WTC11 (cell line): ENCODE data around the gene TAC3. TPM values are rescaled to one million over a fixed set of nuclear protein-coding genes. Genes with fewer than 3 reads are reported as not detected.

ENCODE experiments used
- ATAC-seq: fragments of 200-7000 bp; cut with Tn5 transposase; 2 replicates; pipeline ENCODE4 v1.10.0; 2021; ENCODE audit warnings: mild to moderate bottlenecking, moderate library complexity
- CTCF ChIA-PET: fragments of 300-600 bp; sonication (Branson Sonifier 250); formaldehyde crosslinking; loops from one replicate; lab custom pipeline; 2021; ENCODE audit warnings: antibody characterized with exemption; lab: Charles Lee
- POLR2A ChIA-PET: fragments of 350-600 bp; sonication (Branson Sonifier 250); formaldehyde crosslinking; loops from one replicate; lab custom pipeline; 2021; ENCODE audit warnings: antibody characterized with exemption; lab: Charles Lee
- DNase-seq: peaks from one replicate; pipeline ENCODE4 v3.0.0; 2021; ENCODE audit warnings: low spot score
- H3K27ac Mint-ChIP-seq: 2 replicates; pipeline ENCODE4 v1.8.0; 2021; ENCODE audit warnings: mixed read lengths
- H3K27me3 Mint-ChIP-seq: 2 replicates; pipeline ENCODE4 v1.8.0; 2021; ENCODE audit warnings: low read depth, mild to moderate bottlenecking, moderate library complexity, mixed read lengths
- H3K36me3 Mint-ChIP-seq: 2 replicates; pipeline ENCODE4 v1.8.0; 2021; ENCODE audit warnings: mixed read lengths
- H3K4me1 Mint-ChIP-seq: 2 replicates; pipeline ENCODE4 v1.8.0; 2022; ENCODE audit warnings: mixed read lengths
- H3K4me3 Mint-ChIP-seq: 2 replicates; pipeline ENCODE4 v1.8.0; 2021; ENCODE audit warnings: mild to moderate bottlenecking, moderate library complexity, mixed read lengths
- H3K9me3 Mint-ChIP-seq: 2 replicates; pipeline ENCODE4 v1.8.0; 2021; ENCODE audit warnings: mixed read lengths
- ATF6 ChIP-seq: sonication (generic); formaldehyde crosslinking; IDR thresholded peaks from 2 replicates; pipeline ENCODE4 v1.8.1; 2023; ENCODE audit warnings: mild to moderate bottlenecking, missing genetic modification reagents
- ETV6 ChIP-seq: sonication (generic); formaldehyde crosslinking; IDR thresholded peaks from 2 replicates; pipeline ENCODE4 v1.8.1; 2022; ENCODE audit warnings: mild to moderate bottlenecking, missing genetic modification reagents
- FOXK1 ChIP-seq: sonication (generic); formaldehyde crosslinking; IDR thresholded peaks from 2 replicates; pipeline ENCODE4 v1.8.0; 2022; ENCODE audit warnings: mild to moderate bottlenecking, moderate library complexity, missing genetic modification reagents
- FOXP1 ChIP-seq: sonication (generic); formaldehyde crosslinking; IDR thresholded peaks from 2 replicates; pipeline ENCODE4 v1.8.0; 2022; ENCODE audit warnings: missing genetic modification reagents, mild to moderate bottlenecking, moderate library complexity, borderline replicate concordance
- GRHL2 ChIP-seq: fragments of 250-450 bp; sonication (Bioruptor Pico); IDR thresholded peaks from 2 replicates; pipeline ENCODE4 v1.8.0; 2022; ENCODE audit warnings: mild to moderate bottlenecking, moderate library complexity; ENCODE audit not compliant: insufficient replicate concordance, severe bottlenecking
- KAT7 ChIP-seq: sonication (generic); formaldehyde crosslinking; IDR thresholded peaks from 2 replicates; pipeline ENCODE4 v1.8.1; 2023; ENCODE audit warnings: missing genetic modification reagents, mild to moderate bottlenecking, borderline replicate concordance
- MYBL2 ChIP-seq: sonication (generic); formaldehyde crosslinking; IDR thresholded peaks from 2 replicates; pipeline ENCODE4 v1.8.1; 2023; ENCODE audit warnings: mild to moderate bottlenecking, moderate library complexity, missing genetic modification reagents
- RELA ChIP-seq: sonication (generic); formaldehyde crosslinking; IDR thresholded peaks from 2 replicates; pipeline ENCODE4 v1.8.1; 2022; ENCODE audit warnings: missing genetic modification reagents, mild to moderate bottlenecking, borderline replicate concordance
- SP1 ChIP-seq: sonication (generic); formaldehyde crosslinking; conservative IDR thresholded peaks from 2 replicates; pipeline ENCODE4 v1.8.1; 2022; ENCODE audit warnings: missing genetic modification reagents
- STAT6 ChIP-seq: sonication (generic); formaldehyde crosslinking; conservative IDR thresholded peaks from 2 replicates; pipeline ENCODE4 v1.8.1; 2023; ENCODE audit warnings: mild to moderate bottlenecking, low read depth, missing genetic modification reagents, moderate library complexity
- TCF7 ChIP-seq: sonication (generic); formaldehyde crosslinking; IDR thresholded peaks from 2 replicates; pipeline ENCODE4 v1.8.0; 2022; ENCODE audit warnings: mild to moderate bottlenecking, low read depth, missing genetic modification reagents, moderate library complexity
- TEAD1 ChIP-seq: sonication (generic); formaldehyde crosslinking; IDR thresholded peaks from 2 replicates; pipeline ENCODE4 v1.8.0; 2022; ENCODE audit warnings: mild to moderate bottlenecking, missing genetic modification reagents
- TEAD4 ChIP-seq: sonication (generic); formaldehyde crosslinking; IDR thresholded peaks from 2 replicates; pipeline ENCODE4 v1.8.0; 2022; ENCODE audit warnings: mild to moderate bottlenecking, missing genetic modification reagents
- USF2 ChIP-seq: sonication (generic); formaldehyde crosslinking; IDR thresholded peaks from 2 replicates; pipeline ENCODE4 v1.8.1; 2023; ENCODE audit warnings: mild to moderate bottlenecking, missing genetic modification reagents, moderate library complexity
- ZBTB21 ChIP-seq: sonication (generic); formaldehyde crosslinking; IDR thresholded peaks from 2 replicates; pipeline ENCODE4 v1.8.1; 2023; ENCODE audit warnings: mild to moderate bottlenecking, missing genetic modification reagents, borderline replicate concordance
- ZNF396 ChIP-seq: fragments of 250-450 bp; sonication (Bioruptor Pico); IDR thresholded peaks from 2 replicates; pipeline ENCODE4 v1.8.0; 2021; ENCODE audit warnings: mild to moderate bottlenecking, moderate library complexity, borderline replicate concordance
- total RNA-seq: library from RNA; stranded (reverse); gene quantifications from 3 replicates; pipeline ENCODE4 v1.2.3, GENCODE V29; 2021
- TF ChIP-seq, protein P1 (sequence below): sonication (generic); formaldehyde crosslinking; IDR thresholded peaks from 2 replicates; pipeline ENCODE4 v1.8.0; 2022; ENCODE audit warnings: mild to moderate bottlenecking, missing genetic modification reagents
- TF ChIP-seq, protein P2 (sequence below): sonication (generic); formaldehyde crosslinking; IDR thresholded peaks from 2 replicates; pipeline ENCODE4 v1.8.1; 2023; ENCODE audit warnings: mild to moderate bottlenecking, missing genetic modification reagents, moderate library complexity
- TF ChIP-seq, protein P3 (sequence below): sonication (generic); formaldehyde crosslinking; IDR thresholded peaks from 2 replicates; pipeline ENCODE4 v1.8.1; 2023; ENCODE audit warnings: mild to moderate bottlenecking, moderate library complexity, missing genetic modification reagents
- TF ChIP-seq, protein P4 (sequence below): sonication (generic); formaldehyde crosslinking; IDR thresholded peaks from 2 replicates; pipeline ENCODE4 v1.8.1; 2022; ENCODE audit warnings: low read depth, mild to moderate bottlenecking, moderate library complexity, missing genetic modification reagents, borderline replicate concordance

TAC3 gene
- total RNA-seq, 1 experiment from 2014 or later: 4.1 TPM

DNA sequence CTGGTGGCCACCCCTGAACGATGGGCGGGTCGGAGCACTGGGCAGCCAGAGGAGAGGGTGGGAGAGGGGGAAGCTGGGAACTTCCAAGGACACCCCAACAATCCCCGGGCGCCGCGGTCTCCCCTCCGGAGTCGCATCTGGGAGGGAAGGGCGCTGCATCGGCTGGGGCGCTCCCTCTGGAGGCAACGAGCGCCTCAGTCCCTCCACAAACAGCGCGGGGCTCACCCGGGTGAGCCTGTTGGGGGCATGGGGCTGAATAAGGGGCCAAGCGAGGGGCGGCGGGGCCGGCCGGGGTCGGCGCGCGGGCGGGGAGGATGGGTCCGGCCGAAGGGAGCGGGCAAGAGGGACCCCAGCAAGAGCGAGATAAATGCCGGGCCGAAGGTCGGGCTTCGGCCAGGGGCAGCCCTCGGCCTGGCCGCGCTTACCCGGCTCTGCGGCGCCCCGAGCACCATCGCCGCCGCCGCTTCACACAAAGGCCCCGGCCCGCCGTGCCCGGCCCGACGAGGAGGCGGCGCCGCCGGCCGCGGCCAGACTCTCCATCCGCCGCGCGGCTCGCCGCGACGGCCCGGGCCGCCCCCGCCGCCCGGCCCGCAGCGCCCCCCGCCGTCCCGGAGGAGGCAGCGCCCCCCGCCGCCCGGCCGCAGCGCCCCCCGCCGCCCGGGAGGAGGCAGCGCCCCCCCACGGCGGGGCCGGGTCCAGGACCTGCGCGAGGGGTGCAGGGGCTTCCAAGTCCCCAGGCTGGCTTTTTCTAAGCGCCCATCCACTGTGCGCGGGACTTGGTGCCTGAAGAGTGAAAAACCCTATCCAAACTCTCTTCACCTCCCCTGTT, 10.1 kb downstream of the TAC3 start, which contains the start of gene ZBTB39:
Gene ZBTB39 (minus strand): TSS at position 567 of the 829 bp plus-strand sequence. CDS start 1,629 bp downstream, outside the sequence.
- CTCF ChIA-PET: interaction anchor here (0.8 to 2.1 kb wide), 11 partner anchors 9 to 249 kb away, joined by 3 to 10 read pairs (median 6); partner anchors contain the start of genes HSD17B6, LRP1, STAT6 and TAC3
- Mint-ChIP-seq H3K4me1 (peaks cover 44% of the 10 kb centered on the region), H3K27ac (no peak within 1 kb of the TSS), H3K27me3 (no peaks in the 10 kb centered on the region), H3K4me3 (peak within 1 kb of the TSS; percentile 93), H3K9me3 (no peaks in the 10 kb centered on the region), H3K36me3 (peaks cover 27% of the 10 kb centered on the region)
- TF ChIP-seq FOXP1 (CRISPR knock-in tag): peak; percentile 58; the same call in 1 of the 2 replicates
- TF ChIP-seq, protein P1, sequence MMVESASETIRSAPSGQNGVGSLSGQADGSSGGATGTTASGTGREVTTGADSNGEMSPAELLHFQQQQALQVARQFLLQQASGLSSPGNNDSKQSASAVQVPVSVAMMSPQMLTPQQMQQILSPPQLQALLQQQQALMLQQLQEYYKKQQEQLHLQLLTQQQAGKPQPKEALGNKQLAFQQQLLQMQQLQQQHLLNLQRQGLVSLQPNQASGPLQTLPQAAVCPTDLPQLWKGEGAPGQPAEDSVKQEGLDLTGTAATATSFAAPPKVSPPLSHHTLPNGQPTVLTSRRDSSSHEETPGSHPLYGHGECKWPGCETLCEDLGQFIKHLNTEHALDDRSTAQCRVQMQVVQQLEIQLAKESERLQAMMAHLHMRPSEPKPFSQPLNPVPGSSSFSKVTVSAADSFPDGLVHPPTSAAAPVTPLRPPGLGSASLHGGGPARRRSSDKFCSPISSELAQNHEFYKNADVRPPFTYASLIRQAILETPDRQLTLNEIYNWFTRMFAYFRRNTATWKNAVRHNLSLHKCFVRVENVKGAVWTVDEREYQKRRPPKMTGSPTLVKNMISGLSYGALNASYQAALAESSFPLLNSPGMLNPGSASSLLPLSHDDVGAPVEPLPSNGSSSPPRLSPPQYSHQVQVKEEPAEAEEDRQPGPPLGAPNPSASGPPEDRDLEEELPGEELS: 0 out of 2 replicates have a peak, but pooled peaks have one; percentile 48
- TF ChIP-seq FOXK1 (CRISPR knock-in tag): 0 out of 2 replicates have a peak, but pooled peaks have one; percentile 21
- TF ChIP-seq GRHL2: no peak
- 0 out of 2 replicates have a peak, but pooled peaks have one; percentile 38 for TF ChIP-seq RELA (CRISPR knock-in tag)
- TF ChIP-seq USF2 (CRISPR knock-in tag): no peak
- TF ChIP-seq ETV6 (CRISPR knock-in tag): 0 out of 2 replicates have a peak, but pooled peaks have one; percentile 53
- TF ChIP-seq TCF7 (CRISPR knock-in tag): 0 out of 2 replicates have a peak, but pooled peaks have one; percentile 28
- peak; percentile 39; the same call in 1 of the 2 replicates for TF ChIP-seq SP1 (CRISPR knock-in tag)
- TF ChIP-seq, protein P2, sequence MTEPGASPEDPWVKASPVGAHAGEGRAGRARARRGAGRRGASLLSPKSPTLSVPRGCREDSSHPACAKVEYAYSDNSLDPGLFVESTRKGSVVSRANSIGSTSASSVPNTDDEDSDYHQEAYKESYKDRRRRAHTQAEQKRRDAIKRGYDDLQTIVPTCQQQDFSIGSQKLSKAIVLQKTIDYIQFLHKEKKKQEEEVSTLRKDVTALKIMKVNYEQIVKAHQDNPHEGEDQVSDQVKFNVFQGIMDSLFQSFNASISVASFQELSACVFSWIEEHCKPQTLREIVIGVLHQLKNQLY (CRISPR knock-in tag): no peak
- TF ChIP-seq KAT7: peak; percentile 65; the same call in 1 of the 2 replicates
- POLR2A ChIA-PET: interaction anchor here (0.7 kb wide), 1 partner anchor 63 kb away, joined by 4 read pairs; no protein-coding TSS in a partner anchor
- peak; percentile 63 for DNase-seq
- ATAC-seq: peak; percentile 67

GRCh38 chr12:57004651-57005050, 11.7 kb downstream of the TAC3 start:
- DNase-seq (no peak), ATAC-seq (no peak)
- H3K9me3 Mint-ChIP-seq: no peaks in the 10 kb centered on the region
- H3K27ac Mint-ChIP-seq: no peak overlapping the region
- POLR2A ChIA-PET: interaction anchor here (0.5 kb wide), 1 partner anchor 248 kb away, joined by 5 read pairs; no protein-coding TSS in a partner anchor
- no peaks in the 10 kb centered on the region for H3K27me3 Mint-ChIP-seq
- peak overlapping the region; percentile 93 for H3K4me3 Mint-ChIP-seq
- H3K4me1 Mint-ChIP-seq: peaks cover 29% of the 10 kb centered on the region
- peaks cover 32% of the 10 kb centered on the region for H3K36me3 Mint-ChIP-seq
- CTCF ChIA-PET: interaction anchor here (1.3 to 2.1 kb wide), 7 partner anchors 8 to 123 kb away, joined by 3 to 10 read pairs (median 6); partner anchors contain the start of gene STAT6
- TF ChIP-seq TEAD1 (CRISPR knock-in tag) (no peak), ZNF396 (CRISPR knock-in tag) (no peak), MYBL2 (no peak), TCF7 (CRISPR knock-in tag) (no peak), GRHL2 (no peak), ZBTB21 (CRISPR knock-in tag) (no peak), STAT6 (CRISPR knock-in tag) (no peak), TEAD4 (CRISPR knock-in tag) (no peak), ATF6 (CRISPR knock-in tag) (no peak)
- TF ChIP-seq, protein P3, sequence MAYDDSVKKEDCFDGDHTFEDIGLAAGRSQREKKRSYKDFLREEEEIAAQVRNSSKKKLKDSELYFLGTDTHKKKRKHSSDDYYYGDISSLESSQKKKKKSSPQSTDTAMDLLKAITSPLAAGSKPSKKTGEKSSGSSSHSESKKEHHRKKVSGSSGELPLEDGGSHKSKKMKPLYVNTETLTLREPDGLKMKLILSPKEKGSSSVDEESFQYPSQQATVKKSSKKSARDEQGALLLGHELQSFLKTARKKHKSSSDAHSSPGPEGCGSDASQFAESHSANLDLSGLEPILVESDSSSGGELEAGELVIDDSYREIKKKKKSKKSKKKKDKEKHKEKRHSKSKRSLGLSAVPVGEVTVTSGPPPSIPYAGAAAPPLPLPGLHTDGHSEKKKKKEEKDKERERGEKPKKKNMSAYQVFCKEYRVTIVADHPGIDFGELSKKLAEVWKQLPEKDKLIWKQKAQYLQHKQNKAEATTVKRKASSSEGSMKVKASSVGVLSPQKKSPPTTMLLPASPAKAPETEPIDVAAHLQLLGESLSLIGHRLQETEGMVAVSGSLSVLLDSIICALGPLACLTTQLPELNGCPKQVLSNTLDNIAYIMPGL: no peak
- TF ChIP-seq, protein P4, sequence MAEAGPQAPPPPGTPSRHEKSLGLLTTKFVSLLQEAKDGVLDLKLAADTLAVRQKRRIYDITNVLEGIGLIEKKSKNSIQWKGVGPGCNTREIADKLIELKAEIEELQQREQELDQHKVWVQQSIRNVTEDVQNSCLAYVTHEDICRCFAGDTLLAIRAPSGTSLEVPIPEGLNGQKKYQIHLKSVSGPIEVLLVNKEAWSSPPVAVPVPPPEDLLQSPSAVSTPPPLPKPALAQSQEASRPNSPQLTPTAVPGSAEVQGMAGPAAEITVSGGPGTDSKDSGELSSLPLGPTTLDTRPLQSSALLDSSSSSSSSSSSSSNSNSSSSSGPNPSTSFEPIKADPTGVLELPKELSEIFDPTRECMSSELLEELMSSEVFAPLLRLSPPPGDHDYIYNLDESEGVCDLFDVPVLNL: no peak
